Stimulated activated CD4-positive, alpha-beta T cell treated with anti-CD3 and anti-CD28 coated beads, Interleukin-1b, Interleukin-23, amount 100 ng/mL, for 1 hour (primary cell): ENCODE measurements around the gene TANC1.
"Not testable (repeated sequence)": the region's sequence is repeated elsewhere in the genome, so short reads cannot be mapped to it uniquely, and the experiment has no call there.

Experiments used
- DNase-seq, 2 donors: peaks; one replicate each; pipeline ENCODE4 v3.0.0-alpha.2; 2020; ENCODE audit warnings: low read depth in 2 of 2

The TANC1 gene

GRCh38 chr2:159140070-159140769 lies 171.8 kb downstream of the TANC1 start:
- DNase-seq = no peak

GRCh38 chr2:159140821-159141220 lies 172.4 kb downstream of the TANC1 start:
- DNase-seq = not testable (repeated sequence)

- DNase-seq = no peak
These were observed 176.6 kb downstream of the TANC1 start for GRCh38 chr2:159144776-159145614.

- DNase-seq = no peak
These were observed 177.4 kb downstream of the TANC1 start for GRCh38 chr2:159145745-159146354.

GRCh38 chr2:159146996-159147666 lies 178.7 kb downstream of the TANC1 start:
- DNase-seq = no peak

GRCh38 chr2:159147690-159148089 lies 179.2 kb downstream of the TANC1 start:
- no peak for DNase-seq

GRCh38 chr2:159148901-159149300 lies 180.5 kb downstream of the TANC1 start:
- no peak for DNase-seq

GRCh38 chr2:159149747-159150146 lies 181.3 kb downstream of the TANC1 start:
- DNase-seq = no peak

GRCh38 chr2:159150280-159150746 lies 181.9 kb downstream of the TANC1 start:
- no peak for DNase-seq

- no peak for DNase-seq
These were observed 183.0 kb downstream of the TANC1 start for GRCh38 chr2:159151198-159152127.

GRCh38 chr2:159152128-159152778 lies 183.8 kb downstream of the TANC1 start:
- DNase-seq = no peak

GRCh38 chr2:159153063-159153462 lies 184.6 kb downstream of the TANC1 start:
- no peak for DNase-seq

GRCh38 chr2:159153463-159153862 lies 185.0 kb downstream of the TANC1 start:
- no peak for DNase-seq

GRCh38 chr2:159153951-159154350 lies 185.5 kb downstream of the TANC1 start:
- no peak for DNase-seq

- DNase-seq = no peak
These were observed 185.9 kb downstream of the TANC1 start for GRCh38 chr2:159154366-159154765.

- no peak for DNase-seq
These were observed 186.9 kb downstream of the TANC1 start for GRCh38 chr2:159155320-159155719.

- DNase-seq = no peak
These were observed 187.4 kb downstream of the TANC1 start for GRCh38 chr2:159155791-159156190.

- DNase-seq = no peak
These were observed 188.4 kb downstream of the TANC1 start for GRCh38 chr2:159156834-159157233.

GRCh38 chr2:159157361-159158209 lies 189.1 kb downstream of the TANC1 start:
- DNase-seq = no peak
